ENCODE data around the gene FNIP2. TPM values are rescaled to one million over a fixed set of nuclear protein-coding genes. Genes with fewer than 3 reads are reported as not detected.

FNIP2 gene
- polyA plus RNA-seq, 10 donors: 12.8 to 17.8 (median 14.2) TPM

DNA sequence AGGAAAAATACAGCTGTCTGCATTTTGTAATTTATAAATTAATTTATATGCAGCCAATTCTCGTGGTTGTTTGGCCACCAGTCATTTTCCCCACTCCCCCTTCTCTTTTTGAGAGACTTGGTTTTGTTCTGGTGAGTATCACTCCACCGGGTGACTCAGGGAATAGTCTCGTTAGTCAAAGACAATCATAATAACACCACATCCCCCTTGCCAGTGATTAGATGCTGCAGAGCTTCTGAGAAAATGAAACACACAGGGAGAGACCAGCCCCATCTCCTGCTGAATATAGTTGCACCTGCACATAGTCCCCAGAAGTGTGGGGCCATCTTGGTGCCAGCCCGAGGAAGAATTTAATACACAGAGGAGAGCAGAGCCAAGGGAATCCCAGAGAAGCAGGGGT, 8.0 kb upstream of the FNIP2 start:
- DNase-seq: no peak

DNA sequence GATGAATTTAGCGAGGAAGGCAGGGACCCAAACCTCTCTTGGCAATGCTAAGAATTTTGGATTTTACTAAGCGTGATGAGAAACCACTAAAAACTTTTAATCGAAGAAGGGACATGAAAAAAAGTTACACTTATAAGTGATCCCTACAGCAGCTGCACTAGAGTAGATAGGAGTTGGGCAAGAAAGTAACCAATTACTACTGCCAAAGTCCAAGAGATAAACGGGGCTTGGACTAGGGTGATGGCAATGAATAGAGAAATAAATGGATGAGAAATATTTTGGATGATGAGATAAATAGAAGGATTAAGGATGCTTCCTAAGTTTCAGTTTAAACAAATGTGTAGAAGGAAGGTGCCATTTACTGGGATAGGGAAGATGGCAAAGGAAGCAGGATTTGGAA, 6.3 kb upstream of the FNIP2 start:
- no peak for DNase-seq

DNA sequence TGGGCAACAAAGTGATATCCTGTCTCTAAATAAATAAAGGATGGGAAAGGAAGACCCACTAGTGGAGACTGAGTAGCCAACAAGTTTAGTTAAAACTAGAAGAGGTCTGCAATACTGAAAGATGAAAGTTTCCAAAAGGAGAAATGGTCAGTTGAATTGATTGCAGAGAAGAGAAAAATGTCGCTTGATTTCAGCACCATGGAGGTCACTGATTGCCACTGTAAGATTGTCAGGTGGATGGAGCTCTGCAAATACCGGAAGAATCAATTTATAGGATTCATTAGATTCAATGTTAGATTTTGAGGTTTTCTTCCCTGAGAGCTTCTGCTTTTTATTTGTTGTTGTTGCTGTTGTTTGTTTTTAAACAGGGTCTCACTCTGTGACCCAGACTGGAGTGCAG, 5.4 kb upstream of the FNIP2 start:
- no peak for DNase-seq

GRCh38 chr4:158766434-158767044, 2.3 kb upstream of the FNIP2 start:
- peak in 1 of 3 donors; percentile 23 for DNase-seq

DNA sequence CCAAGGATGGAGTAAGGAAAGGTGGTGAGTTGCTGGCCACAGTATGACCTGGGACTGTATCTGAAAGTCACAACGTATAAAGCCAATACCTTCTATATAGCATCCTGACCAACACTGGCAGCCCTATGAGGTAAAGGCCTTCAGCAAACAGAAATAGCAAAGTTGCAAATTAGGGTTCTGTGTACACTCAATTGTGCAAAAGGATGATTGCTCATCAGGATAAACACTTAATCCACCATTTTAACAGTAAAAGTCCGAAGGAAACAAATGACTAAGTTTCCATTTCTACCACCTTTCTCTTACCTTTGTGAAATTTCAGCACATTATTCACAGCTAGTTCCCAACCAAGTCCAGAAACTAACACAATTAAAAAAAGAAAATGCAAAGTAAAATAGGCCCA, 1.4 kb upstream of the FNIP2 start:
- no peak for DNase-seq

DNA sequence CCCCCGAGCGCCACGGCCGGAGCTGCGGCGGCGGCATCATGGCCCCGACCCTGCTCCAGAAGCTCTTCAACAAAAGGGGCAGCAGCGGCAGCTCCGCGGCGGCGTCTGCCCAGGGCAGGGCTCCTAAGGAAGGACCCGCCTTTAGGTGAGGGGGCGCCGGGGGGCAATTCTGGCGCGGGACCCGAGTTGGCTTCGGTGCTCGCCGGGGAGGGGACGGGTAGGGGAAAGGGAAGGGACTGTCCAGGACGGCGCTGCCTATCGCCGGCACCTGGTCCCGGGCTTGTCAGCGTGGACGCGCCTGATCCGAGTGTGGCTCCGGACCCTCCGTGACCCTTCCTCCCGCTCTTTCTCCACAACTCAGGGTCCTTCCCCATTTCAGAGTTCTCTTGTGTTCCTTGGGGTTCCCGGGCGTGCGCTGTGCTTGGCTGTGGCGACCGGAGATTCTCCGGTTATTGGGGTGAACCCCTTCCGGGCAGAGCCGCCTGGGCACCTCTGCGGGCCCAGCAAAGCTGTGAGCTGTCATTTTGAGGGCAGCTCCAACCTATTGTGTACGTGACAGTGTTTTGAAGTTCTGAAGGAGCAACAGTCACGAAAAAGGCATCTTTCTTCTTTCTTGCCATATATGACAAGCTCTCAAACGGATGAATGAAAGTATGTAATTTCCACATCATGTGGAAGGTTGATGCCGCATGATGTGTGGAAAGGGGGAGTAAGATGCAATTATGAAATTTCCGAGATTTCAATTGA, 522 bp downstream of the FNIP2 start:
- peak in 2 of 3 donors; percentile 55 to 78 for DNase-seq

GRCh38 chr4:158770671-158771070, 1.8 kb downstream of the FNIP2 start:
- no peak for DNase-seq

- no peak for DNase-seq
Measured at GRCh38 chr4:158771776-158772175, 3.0 kb downstream of the FNIP2 start.

DNA sequence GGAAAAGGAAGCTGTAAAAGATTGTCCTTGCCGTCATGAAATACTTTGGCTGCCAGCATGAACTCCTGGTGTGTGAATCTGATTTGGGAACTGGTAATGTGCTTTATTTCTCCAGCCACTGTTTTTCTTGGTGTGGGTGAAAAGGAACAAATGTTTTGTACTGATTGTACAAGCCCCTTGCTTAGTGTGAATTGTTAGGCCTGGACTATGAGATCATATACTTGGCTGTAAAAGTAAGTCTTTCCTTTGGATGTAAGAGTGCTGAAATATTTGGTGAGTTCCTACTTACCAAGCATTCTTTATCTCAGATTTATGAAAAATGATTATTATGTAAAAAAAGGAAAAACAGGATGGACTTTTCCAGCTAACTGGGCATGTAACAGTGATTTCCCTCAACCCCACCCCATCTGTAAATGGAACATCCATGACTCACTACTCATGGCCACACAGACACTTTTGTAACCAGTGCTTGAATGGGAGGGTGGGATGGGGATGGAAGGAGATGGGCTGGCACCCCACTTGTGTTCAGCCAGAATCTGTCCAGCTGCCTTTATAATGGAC, 6.3 kb downstream of the FNIP2 start:
- peak in 2 of 3 donors; percentile 20 to 55 for DNase-seq

- no peak for DNase-seq
Measured at GRCh38 chr4:158776106-158776505, 7.3 kb downstream of the FNIP2 start.

GRCh38 chr4:158777423-158778155, 8.8 kb downstream of the FNIP2 start:
- no peak for DNase-seq

DNA sequence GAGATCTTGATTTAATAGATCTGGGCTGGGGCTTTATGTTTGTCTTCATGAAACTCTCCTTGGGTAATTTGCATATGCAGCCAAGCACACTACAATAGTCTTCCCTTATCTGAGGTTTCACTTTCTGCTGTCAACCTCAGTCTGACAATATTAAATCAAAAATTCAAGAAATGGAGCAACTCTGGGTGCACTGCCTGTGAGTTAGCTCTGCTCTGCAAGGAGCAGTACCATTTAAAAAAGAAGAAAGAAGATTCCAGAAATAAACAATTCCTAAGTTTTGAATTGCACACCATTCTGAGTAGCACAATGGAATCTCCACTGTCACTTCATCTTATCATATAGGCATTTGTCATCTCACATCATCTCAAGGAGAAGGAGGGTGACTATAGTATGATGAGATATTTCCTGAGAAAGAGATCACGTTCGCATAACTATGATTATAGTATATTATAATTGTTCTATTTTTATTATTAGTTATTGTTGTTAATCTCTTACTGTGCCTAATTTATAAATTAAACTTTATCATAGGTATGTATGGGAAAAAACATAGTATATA, 9.4 kb downstream of the FNIP2 start:
- no peak for DNase-seq

GRCh38 chr4:158778712-158779111, 9.9 kb downstream of the FNIP2 start:
- DNase-seq: peak in 1 of 3 donors; percentile 22

- DNase-seq: no peak
Measured at GRCh38 chr4:158781963-158782362, 13.1 kb downstream of the FNIP2 start.

- DNase-seq: no peak
Measured at GRCh38 chr4:158782551-158783360, 13.9 kb downstream of the FNIP2 start.

DNA sequence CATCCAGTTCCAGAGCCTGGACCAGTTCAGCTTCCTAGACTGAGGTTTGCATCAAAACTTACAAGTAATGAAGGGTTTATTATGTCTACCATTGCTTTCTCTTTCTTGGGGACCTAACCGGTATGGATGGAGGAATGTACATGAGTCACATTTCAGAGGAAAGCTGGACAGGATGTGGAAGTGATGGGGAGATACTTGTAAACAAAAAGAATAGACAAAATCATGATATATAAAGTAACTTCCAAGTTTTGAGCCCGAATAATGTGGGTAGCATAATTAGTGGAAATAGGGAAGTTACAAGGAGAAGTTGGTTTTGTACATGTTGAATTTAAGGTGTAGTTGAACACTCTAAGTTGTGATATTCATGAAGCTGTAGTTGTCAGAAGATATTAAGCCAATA, 15.0 kb downstream of the FNIP2 start:
- no peak for DNase-seq

DNA sequence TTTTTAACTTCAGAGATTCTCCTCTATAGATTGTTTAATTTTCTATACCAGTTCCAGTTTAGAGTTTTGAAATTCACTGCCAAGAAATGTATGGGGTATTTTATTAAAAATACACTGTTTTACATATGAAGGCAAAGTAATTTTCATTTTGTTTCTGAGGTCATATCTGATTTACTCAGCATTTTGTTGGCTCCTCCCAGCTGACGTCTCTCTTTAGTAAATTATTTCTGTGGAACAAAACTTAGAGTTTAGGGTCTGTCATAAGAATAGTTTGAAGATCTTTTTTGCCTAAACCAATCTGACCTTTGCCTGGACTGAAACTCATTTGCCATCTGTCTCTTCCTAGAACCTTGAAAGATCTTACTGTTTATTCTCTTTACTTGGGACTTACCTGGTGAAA, 16.9 kb downstream of the FNIP2 start:
- DNase-seq: no peak

DNA sequence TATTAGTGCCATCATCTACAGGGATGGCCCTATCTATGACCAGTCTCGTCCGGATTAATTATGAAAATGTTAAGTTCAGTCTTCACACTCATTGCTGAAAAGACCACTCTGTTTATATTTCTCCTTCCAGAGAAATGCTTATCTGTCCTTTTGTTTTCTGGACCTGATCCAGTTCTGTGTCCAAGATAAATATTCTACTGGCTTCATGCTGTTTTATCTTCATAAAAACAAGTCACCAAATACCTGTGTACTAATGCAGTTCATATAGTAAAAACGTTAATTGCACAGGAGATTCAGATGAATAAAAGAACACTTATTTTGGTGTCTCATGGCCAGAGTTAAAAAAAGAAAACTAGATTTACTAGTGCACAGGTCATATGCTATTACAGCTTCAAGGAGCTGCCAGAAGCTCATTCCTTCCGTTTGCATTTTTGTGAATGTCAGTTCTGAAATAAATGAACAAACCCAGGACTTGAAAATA, 17.3 kb downstream of the FNIP2 start:
- DNase-seq: peak in 2 of 3 donors; percentile 22 to 60

- DNase-seq: peak in 2 of 3 donors; percentile 63 to 88
Measured at GRCh38 chr4:158786955-158787354, 18.1 kb downstream of the FNIP2 start.

- DNase-seq: peak in 2 of 3 donors; percentile 25 to 64
Measured at GRCh38 chr4:158787709-158788475, 19.1 kb downstream of the FNIP2 start.
